Measurements from ENCODE around the gene PAPPA.

PAPPA gene

DNA sequence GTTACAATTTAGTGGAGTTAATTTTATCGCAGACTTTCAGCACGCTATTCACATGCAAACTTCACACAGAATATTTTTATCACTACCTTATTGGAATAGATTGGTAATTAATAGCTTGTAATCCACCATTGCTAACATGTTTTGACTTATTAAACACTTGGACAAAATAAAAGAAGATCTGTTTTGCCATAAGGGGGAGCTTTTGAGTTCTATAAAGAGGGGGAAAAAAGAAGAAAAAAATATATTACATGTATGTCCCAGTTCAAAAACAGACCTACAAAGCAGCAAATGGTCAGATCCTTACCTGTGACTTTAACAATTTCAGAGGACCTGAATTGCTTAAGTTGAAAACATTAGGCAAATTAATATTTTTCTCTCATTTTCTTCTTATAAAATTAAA, 1.2 kb upstream of the PAPPA start:
- in situ Hi-C loops (cut with MboI; ENCODE audit: low sequenced_read_pairs): no loop called here

DNA sequence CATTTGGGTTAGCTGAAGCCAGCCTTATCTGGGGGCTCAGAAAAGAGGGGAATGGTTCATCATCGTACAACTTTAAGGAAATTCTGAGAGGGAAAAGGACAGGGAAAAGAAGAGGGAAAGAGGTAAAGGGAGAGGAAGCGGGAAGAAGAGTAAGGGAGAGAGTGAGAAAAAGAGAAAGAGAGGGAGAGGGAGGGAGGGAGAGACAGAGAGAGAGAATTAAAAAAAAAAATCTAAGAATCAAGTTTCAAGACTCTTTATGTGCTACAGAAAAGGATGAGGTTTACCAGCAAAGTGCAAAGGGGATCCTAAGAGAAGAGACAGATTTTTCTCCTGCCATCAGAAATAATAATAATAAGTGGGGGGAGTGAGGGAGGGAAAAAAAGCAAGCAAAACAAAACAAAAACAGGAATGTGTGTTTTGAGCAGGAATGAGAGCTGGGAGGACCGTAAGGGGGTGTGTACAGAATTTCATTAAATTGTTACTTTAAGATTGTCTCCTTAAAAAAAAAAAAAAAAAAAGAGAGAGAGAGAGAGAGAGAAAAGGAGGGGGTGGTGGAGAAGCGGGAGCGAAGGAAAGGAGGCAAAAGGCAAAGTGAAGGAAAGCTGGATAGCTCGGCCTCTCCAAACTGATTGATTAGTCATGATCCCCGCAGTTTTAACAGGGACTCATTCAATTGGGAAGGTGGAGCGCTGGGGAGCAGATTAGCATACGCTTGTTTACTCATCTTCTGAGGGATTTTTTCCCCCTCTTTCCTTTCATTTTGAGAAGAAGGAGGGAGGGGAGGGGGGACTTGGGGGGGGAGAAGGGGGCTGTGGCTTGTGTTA, 438 bp upstream of the PAPPA start:
- in situ Hi-C loops (cut with MboI; ENCODE audit: low sequenced_read_pairs): no loop called here

DNA sequence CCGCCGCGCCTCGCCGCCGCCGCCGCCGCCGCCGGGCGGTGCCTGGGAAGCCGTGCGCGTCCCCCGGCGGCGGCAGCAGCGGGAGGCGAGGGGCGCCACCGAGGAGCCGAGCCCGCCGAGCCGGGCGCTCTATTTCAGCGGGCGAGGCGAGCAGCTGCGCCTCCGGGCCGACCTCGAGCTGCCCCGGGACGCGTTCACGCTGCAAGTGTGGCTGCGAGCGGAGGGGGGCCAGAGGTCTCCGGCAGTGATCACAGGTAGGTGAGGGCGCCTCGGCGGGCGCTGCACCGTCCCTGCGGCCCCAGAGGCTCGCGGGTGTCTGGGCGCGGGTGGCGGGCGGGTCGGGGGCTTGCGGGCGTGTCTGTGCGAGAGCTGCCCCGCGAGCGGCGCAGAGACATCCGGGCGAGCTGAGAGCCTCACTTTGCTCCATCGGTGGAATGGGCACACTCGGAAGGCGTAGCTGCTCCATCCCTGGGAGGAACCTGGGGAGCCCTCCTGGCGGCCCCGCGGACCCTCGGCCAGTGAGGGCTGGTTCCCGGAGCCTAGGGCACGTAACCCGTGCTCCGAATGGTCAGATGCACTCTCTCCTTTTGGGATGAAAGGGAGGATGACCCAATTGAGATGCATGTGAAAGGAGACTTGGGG, 864 bp downstream of the PAPPA start:
- in situ Hi-C loops (cut with MboI; ENCODE audit: low sequenced_read_pairs): no loop called here

DNA sequence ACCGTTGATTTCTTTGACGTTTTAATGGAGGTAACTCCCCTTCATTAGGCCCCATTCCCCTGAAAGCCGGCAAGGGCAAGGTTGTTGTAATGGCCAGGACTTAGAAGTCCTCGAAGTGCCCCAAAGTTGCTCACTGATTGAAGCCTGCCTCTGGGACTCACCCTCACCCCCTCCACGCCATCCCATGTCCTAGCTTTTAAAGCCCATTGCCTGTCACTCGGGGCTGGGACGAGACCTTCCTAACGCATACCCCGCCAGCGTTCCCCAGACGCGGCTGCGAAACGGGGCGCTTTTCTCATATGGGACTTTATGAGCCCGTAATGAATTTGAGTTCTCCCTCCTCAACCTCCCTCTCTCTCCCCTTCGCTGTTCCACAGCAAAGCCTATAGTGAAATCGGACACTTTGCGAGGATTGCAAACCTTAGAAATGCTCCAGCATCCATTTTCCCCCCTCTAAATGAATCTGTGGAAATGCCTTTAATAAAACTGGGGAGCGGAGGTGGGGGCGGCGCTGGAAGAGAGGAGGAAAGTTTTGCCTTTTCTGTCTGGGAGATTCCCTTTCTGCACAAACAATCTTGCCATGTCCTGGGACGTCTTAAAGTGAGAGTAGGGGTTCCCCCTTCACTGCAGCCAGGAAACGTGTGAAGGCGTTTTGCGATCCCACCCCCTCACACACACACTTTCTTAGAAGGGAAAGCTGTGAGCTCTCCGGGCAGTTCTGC, 1.5 kb downstream of the PAPPA start:
- in situ Hi-C loops (cut with MboI; ENCODE audit: low sequenced_read_pairs): no loop called here

DNA sequence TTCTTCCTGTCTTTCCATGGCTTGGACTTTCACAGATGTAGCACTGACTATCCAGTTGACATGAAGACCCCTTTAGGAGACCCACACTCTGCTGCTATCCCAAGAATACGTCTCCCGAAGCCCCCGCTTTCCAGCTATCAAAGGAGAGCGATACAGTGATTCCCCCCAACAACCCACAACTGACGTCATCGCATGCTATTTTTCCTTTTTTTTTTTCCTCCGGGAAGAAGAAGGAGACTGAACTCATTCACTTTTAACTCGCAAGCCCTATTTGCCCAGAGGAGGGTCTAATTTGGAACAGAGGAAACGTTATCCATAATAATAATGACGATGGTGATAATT, 2.1 kb downstream of the PAPPA start:
- in situ Hi-C loops (cut with MboI; ENCODE audit: low sequenced_read_pairs): no loop called here

DNA sequence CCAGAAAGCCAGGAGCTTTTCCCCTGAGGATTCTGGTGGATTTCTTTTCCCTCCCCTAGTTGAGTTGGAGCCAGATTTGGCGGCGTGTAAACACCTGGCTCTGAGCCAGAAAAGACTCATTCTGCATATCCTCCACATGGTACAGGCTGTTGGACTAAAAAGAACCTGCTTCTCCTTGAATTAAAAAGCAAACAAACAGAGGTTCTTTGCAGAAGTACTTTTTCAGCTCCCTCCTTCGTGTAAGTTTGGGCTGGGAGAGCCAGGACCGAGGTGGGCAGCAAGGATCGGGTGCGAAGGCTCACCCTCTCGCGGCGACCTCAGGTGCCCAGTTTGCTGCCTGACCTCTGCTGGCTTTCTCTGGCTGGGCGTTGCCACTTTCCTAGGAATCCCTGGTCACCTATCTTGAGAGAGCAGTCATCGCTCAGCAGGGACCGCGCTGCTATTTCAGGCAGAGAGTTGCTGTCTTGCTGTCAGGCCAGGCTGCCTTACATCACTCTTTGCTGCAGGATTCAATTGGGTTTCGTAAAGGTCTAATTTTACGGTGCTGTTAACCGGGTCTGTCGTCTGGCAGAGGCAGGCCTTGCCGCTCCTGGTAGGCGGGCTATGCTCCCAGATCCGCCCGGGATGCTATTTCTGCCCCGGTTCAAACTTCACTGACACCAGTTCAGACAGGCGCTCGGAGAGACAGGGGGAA, 3.2 kb downstream of the PAPPA start:
- in situ Hi-C loops (cut with MboI; ENCODE audit: low sequenced_read_pairs): no loop called here

DNA sequence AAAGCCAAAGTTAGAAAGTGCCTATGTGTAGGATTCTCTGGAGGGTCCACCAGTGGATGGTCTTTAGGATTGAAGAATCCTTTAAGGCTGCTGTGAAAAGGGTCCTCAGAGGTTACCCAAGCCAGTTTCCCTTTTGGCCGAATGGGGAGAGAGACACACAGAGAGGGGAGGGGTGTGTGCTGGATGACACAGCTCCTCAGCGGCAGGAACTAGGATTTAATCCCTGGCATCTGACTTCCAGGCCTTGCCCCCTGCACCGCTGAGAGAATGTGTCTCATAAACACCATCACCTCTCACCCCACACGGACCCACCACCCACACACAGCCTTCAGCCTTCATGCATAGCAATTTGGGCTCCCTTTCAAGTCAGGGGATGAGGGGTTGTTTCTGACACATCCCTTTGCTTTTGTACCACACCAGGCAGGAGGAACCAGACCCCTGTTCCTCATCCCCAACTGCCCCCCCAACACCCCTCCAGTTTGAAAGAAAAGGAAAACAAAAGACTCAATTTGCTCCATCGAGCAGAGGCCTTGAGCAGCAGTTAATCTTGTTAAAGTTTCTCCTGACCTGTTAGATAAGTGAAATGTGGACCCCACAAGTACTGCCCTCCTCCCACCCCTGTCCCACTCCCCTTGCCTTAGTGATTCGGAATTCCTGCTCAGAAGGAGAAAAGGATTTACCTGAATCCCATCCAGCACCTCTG, 4.0 kb downstream of the PAPPA start:
- in situ Hi-C loops (cut with MboI; ENCODE audit: low sequenced_read_pairs): no loop called here

DNA sequence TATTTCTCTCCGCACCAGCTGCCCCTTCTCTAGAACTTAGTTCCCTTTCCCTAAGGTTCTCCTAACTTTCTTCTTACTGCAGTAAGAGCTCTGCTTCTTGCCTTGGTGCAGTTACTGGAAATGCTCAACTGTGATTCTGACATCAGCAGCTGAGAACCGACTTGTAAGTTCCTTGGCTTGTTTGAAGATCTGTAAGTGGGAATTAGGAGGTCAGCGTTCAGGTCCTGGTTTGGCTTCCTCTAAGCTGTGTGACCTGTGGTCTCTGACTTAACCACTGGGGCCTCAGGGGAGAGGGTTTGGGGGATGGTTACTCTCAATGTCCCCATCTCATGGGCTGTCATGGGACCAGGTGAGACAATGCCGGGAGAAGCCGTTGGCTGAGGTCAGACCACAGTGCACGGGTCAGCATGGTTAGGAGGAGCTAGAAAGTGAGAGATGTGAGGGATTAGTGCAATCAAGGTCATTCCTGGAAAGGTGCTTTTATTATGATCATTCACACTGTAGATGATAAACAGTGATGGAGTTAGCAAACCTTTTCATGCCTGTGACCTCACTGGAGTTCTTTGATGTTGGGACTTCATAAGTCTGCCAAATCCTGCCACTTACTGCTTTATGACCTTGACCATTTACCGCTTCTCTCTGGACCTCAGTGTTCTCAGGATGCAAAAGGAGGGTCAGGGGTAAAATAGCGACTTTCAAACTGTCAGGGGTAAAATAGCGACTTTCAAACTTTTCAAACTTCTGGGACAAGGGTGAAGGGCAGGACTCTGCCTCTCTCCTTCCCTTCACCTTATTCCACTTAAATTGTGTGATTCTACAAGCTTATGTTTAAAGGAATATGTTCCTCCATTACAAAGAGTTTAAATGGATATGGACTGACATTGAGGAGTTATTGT, 7.3 kb downstream of the PAPPA start:
- in situ Hi-C loops (cut with MboI; ENCODE audit: low sequenced_read_pairs): no loop called here

DNA sequence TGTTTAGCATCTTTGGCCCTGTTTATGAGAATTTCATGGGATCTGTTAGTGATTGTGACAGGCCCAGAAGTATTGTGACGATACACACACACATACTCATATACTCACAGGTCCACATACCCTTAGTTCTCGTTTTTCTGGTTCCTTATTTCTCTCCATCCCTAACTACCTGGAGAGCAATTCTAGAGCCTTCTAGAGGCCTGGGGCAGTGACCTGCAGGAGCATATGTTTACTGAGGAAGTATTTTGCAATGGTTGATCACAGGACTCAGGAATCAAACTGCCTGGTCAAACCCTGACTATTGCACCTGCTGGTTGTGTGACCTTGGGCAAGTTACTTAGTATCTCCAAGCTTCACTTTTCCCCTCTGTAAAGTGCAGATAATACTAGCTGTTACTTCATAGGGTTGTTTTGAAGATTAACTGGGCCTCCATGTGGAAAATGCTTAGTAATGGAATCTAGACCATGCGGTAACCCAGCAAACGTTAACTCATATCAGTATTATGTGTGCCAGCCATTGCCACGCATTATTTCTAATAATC, 8.7 kb downstream of the PAPPA start:
- in situ Hi-C loops (cut with MboI; ENCODE audit: low sequenced_read_pairs): no loop called here

DNA sequence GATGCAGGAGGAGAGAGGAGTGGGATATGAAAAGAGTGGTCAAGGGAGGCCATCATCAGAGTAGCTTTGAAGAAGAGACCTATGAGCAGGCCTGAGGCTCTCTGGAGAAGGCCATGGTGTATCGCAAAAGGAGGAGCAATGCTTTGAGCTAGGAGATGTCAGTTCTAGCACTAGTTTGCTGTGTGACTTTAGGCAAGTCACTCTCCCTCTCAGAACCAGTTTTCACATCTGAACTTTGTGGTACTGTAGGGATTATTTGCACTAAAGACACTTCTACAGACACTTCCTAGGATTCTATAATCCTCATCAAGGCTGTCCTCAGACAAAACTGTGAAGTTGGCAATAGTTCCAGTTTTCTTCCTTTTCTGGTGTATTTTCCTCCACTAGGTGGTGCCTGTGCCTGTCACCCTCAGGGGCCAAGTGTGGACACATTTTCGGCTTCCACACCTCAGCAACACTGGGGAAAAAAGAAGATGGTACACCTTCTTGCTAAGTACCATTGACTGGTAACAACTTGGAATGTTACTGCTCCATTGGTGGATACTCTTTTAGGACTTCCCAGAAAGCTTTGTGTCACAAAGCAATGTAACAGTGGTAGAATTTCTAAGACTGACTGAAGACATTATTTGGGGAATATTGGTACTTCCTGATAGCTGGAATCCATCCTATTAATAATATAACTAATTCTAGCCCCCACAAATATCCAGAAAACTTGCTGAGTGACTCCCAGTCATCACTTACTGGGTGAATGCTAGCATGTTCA, 9.9 kb downstream of the PAPPA start:
- in situ Hi-C loops (cut with MboI; ENCODE audit: low sequenced_read_pairs): no loop called here

DNA sequence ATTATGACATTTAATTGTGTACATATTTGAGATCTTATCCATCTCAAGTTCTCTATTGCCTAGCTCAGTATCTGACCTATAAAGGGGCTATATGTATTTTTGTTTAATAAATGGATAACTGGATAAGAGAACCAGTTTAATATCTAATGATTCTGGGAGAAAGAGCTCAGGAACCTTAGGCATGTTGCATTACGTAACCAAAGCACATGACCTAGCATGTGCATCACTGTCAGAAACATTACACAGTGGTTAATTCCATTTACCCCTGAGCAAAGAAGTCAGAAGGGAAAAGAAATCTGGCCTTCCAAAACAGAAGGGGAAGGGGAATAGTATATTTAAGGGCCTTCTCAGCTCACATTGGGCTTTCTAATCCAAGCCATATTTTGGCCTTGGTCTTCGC, 12.3 kb downstream of the PAPPA start:
- in situ Hi-C loops (cut with MboI; ENCODE audit: low sequenced_read_pairs): no loop called here

DNA sequence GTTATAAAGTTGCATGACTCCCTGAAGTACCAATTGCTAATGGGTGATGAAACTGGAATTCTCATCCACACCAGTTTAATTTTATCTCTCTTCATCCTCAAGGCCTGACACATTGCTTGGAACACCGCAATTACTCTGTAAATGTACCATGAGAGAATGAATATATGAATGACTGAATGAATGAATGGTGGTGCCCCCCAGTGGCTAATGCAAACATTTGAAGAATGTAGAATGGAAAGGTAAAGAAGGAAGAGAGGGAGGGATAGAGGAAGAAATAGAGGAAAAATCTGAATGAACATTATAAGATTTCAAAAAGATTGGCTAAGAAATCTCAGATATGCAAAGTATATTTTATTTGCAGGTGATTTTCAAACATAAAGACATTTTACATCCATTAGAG, 13.1 kb downstream of the PAPPA start:
- in situ Hi-C loops (cut with MboI; ENCODE audit: low sequenced_read_pairs): no loop called here

DNA sequence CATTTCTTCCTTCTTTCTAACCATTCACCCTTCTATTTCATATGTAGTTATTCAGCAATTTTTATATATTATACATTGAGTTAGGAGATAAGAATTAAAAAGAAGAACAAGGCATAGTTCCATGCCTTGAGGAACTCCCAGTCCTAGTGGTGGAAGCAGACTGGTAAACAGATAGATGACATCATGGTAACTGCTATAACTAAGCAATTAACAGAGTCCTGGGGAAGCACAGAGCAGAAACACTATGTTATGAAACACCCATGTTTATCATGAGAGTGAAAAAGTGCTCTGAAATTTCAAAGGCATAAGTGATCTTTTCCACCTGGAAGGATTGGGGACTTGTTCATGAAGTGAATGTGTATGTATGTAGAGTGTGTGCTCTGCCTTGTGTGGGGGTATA, 14.6 kb downstream of the PAPPA start:
- in situ Hi-C loops (cut with MboI; ENCODE audit: low sequenced_read_pairs): no loop called here

DNA sequence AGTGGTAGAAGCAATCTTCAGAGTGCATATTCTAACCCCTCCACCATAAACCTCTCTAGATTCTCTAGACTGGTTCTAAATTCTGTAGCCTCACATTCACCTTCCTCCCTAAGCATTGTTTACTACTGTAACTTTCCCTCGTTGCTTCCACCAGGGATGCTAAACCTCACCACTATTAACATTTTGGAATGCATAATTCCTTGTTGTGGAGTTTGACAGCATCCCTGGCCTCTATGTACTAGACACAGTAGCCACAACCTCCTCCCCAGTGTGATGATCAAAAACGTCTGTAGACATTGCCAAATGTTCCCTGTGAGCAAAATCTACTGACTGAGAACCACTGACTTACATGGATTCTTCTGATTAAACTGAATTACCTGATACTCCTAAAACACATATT, 18.6 kb downstream of the PAPPA start:
- in situ Hi-C loops (cut with MboI; ENCODE audit: low sequenced_read_pairs): no loop called here

DNA sequence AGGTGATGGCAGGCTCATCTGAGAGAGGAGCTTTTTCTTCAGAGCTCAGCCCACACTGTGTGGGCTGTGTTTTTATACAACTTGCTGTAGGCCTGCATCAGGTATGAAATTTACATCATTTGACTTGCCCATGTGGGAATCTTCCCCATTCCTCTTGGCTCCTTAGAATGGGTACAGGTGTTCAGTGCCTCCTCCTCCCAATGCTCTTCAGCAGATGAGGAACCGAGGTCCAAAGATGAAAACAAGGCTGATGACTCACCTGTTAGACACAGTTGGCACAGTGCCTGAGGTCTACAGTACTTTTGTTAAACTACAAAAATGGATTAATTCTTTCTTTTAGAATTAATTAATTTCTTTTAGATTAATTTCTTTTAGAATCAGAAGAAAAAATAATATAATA, 20.8 kb downstream of the PAPPA start:
- in situ Hi-C loops (cut with MboI; ENCODE audit: low sequenced_read_pairs): no loop called here

DNA sequence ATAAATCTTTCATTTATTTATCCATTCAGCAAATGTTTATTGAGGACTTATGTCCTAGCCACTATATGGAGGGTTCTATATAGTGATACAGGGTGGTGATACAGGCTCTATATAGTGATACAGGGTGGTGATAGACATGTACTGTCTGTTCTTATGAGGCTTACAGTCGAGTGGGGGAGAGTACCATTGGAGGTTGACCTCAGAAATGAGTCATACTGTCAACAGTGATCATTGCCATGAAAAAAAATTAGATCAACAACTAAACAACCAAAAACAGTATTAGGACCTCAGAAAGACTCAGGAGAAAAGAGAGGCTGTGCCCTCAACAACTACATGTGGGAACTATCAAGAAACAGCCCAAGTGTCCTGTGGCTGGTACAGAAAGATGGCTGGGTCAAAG, 22.0 kb downstream of the PAPPA start:
- in situ Hi-C loops (cut with MboI; ENCODE audit: low sequenced_read_pairs): no loop called here

DNA sequence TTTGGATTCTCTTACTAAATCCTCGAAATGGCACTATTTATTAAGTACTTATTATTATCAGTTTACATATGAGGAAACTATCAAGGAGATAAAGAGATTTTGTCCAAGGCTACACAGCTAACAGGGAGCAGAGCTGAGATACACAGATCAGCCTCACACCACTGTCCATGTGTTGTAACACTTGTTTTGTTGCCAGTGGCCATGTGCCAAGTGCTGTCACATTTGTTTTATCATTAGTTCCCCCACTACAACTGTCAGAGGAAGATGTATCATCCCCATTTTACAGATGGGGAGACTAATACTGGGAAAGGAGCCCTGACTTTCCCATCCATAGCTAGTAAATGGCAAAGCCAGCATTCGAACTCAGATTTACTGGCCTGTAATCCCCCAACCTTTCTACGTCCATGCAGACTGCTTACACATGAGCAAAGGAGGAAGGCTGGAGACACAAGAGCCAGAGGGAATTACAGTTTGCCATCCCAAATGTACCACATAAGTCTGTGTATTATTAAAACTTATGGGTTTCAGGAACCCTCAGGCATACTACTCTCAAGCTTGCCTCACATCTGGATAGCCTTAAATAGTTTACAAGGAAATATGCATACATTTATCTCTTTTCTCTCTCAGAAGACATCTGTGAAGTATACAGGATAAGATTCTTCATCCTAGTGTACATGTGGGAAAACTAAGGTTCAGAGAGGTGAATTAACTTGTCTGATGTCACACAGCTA, 25.1 kb downstream of the PAPPA start:
- in situ Hi-C loops (cut with MboI; ENCODE audit: low sequenced_read_pairs): no loop called here

DNA sequence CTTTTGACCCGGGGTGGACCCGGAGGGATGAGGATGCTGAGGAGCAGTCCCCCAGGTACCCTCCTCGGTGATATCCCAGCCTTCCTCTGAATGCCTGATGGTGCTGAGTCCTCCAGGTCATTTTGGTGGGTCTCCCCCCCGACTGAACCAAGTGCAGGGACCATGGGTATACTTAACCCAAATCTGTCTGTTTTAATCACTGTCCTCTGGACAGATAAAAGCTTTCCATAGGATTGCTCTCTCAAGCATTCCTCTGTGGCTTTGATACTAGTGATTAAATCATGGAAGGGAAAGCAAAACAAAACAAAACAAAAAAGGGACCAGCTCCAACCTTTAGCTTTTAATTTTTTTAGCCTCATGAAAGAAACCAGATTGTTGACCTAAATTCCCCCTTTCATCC, 26.0 kb downstream of the PAPPA start:
- in situ Hi-C loops (cut with MboI; ENCODE audit: low sequenced_read_pairs): no loop called here

All from HL-60/S4 treated with phorbol 12-myristate 13-acetate at 8.2 ng/mL for 4 days and 3 days (cell line).